SU-DHL-6 (cell line): Measurements from ENCODE around the gene UBE2G2.

Experiments
- H2AFZ ChIP-seq: fragments of 200-600 bp; sonication (generic); 2 replicates; pipeline ENCODE4 v1.6.1; 2014; ENCODE audit warnings: low read depth, mild to moderate bottlenecking, moderate library complexity, mixed read lengths, antibody characterized with exemption, low read length; ENCODE audit not compliant: severe bottlenecking
- H3F3A ChIP-seq: fragments of 200-600 bp; shearing (Covaris generic); 2 replicates; pipeline ENCODE4 v1.6.0; 2016; ENCODE audit warnings: antibody characterized with exemption, mild to moderate bottlenecking; ENCODE audit not compliant: insufficient read depth
- H3K27ac ChIP-seq: fragments of 200-600 bp; sonication (generic); 2 replicates; pipeline ENCODE4 v1.5.1; 2016; ENCODE audit warnings: low read depth, mild to moderate bottlenecking, low read length, moderate library complexity, mixed read lengths
- H3K27me3 ChIP-seq: fragments of 200-600 bp; sonication (generic), shearing (Covaris generic); 2 replicates; pipeline ENCODE4 v1.6.0; 2014; ENCODE audit warnings: mild to moderate bottlenecking, low read length
- H3K36me3 ChIP-seq: fragments of 200-600 bp; sonication (generic); 2 replicates; pipeline ENCODE4 v1.6.1; 2014; ENCODE audit warnings: mild to moderate bottlenecking, low read length, mixed read lengths
- H3K4me2 ChIP-seq: fragments of 300-600, 200-600 bp; shearing (Covaris generic), sonication (generic); 2 replicates; pipeline ENCODE4 v1.6.0; 2014; ENCODE audit warnings: low read length, low read depth, mild to moderate bottlenecking; ENCODE audit not compliant: poor library complexity, severe bottlenecking
- H3K4me3 ChIP-seq: fragments of 200-600 bp; sonication (generic); 2 replicates; pipeline ENCODE4 v1.5.1; 2014; ENCODE audit warnings: antibody characterized with exemption, low read length, mild to moderate bottlenecking, mixed read lengths; ENCODE audit not compliant: insufficient read depth, poor library complexity, severe bottlenecking
- H3K79me2 ChIP-seq: fragments of 200-600 bp; sonication (generic); 2 replicates; pipeline ENCODE4 v1.6.1; 2014; ENCODE audit warnings: mild to moderate bottlenecking, low read length, moderate library complexity; ENCODE audit not compliant: insufficient read depth
- H3K9ac ChIP-seq: fragments of 200-600 bp; sonication (generic); 2 replicates; pipeline ENCODE4 v1.7.0; 2014; ENCODE audit warnings: mild to moderate bottlenecking, low read length
- H3K9me2 ChIP-seq: fragments of 200-600 bp; sonication (generic); replicated peaks from 2 replicates; pipeline ENCODE4 v1.6.1; 2014; ENCODE audit warnings: low read length; ENCODE audit not compliant: insufficient read depth
- H3K9me3 ChIP-seq: fragments of 200-600 bp; sonication (generic); 2 replicates; pipeline ENCODE4 v1.6.1; 2014; ENCODE audit warnings: low read length, mixed read lengths; ENCODE audit not compliant: insufficient read depth
- H4K20me1 ChIP-seq: fragments of 200-600 bp; sonication (generic); 2 replicates; pipeline ENCODE4 v1.6.1; 2014; ENCODE audit warnings: low read depth, mild to moderate bottlenecking, antibody characterized with exemption, low read length, moderate library complexity, mixed read lengths
- EZH2phosphoT487 ChIP-seq: fragments of 200-600 bp; sonication (generic), shearing (Covaris generic); conservative IDR thresholded peaks from 2 replicates; pipeline ENCODE4 v1.6.1; 2018; ENCODE audit warnings: mild to moderate bottlenecking, antibody characterized with exemption, low read length, moderate library complexity, mixed read lengths
- TF ChIP-seq, protein P1 (sequence below): fragments of 200-600 bp; sonication (generic); IDR thresholded peaks from one replicate; pipeline ENCODE4 v1.5.1; 2017; ENCODE audit warnings: antibody characterized with exemption, mild to moderate bottlenecking, low read length, moderate library complexity; ENCODE audit not compliant: insufficient read depth, poor library complexity, severe bottlenecking

UBE2G2 gene

DNA sequence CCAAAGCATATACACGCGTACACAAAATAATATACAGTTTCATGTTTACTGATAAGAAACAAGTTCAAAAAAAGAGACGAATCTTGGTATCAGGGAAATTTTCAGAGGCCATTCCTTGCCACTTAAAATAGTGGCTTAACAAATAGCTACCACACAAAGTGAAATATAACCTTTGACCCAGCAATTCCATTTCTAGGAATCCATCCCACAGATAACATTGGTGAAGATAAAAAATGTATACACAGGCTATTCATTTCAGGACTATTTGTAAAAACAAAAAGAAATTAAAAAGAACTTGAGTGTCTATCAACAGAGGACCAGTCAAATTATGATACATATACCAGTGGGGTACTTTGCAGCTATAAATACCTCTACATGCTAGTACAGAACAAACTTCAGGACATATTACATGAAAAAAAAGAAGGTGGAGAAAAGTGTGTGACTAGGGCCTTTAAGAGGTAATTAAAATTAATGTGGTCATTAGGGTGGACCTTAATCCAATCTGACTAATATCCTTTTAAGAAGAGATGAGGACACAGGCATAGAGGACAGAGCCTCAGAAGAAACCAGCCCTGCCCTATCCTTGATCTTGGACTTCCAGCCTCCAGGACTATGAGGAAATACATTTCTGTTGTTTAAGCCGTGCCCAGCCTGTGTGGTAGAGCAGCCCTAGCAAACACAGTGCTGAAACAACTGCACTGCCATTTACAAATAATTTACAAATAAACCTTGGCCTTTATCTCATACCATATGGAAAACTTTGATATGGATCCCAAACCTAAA, 7.8 kb downstream of the UBE2G2 start:
- H3K4me3 ChIP-seq, result no peak overlapping the region
- H3K27me3 ChIP-seq, result no peaks in the 10 kb centered on the region
- H2AFZ ChIP-seq, result no peak overlapping the region
- TF ChIP-seq, protein P1, sequence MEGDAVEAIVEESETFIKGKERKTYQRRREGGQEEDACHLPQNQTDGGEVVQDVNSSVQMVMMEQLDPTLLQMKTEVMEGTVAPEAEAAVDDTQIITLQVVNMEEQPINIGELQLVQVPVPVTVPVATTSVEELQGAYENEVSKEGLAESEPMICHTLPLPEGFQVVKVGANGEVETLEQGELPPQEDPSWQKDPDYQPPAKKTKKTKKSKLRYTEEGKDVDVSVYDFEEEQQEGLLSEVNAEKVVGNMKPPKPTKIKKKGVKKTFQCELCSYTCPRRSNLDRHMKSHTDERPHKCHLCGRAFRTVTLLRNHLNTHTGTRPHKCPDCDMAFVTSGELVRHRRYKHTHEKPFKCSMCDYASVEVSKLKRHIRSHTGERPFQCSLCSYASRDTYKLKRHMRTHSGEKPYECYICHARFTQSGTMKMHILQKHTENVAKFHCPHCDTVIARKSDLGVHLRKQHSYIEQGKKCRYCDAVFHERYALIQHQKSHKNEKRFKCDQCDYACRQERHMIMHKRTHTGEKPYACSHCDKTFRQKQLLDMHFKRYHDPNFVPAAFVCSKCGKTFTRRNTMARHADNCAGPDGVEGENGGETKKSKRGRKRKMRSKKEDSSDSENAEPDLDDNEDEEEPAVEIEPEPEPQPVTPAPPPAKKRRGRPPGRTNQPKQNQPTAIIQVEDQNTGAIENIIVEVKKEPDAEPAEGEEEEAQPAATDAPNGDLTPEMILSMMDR, result no peak
- TF ChIP-seq EZH2phosphoT487, result no peak
- H3K9ac ChIP-seq, result no peak overlapping the region
- peaks cover 25% of the 10 kb centered on the region; the same call in 1 of the 2 replicates for H4K20me1 ChIP-seq
- H3F3A ChIP-seq, result peaks cover 8% of the 10 kb centered on the region; the same call in 1 of the 2 replicates
- no peak overlapping the region for H3K4me2 ChIP-seq
- peaks cover 99% of the 10 kb centered on the region for H3K79me2 ChIP-seq
- H3K9me3 ChIP-seq, result no peaks in the 10 kb centered on the region
- no peaks in the 10 kb centered on the region for H3K9me2 ChIP-seq
- no peak overlapping the region for H3K27ac ChIP-seq
- H3K36me3 ChIP-seq, result 0 out of 2 replicates have a peak, but pooled peaks cover 6% of the 10 kb centered on the region

DNA sequence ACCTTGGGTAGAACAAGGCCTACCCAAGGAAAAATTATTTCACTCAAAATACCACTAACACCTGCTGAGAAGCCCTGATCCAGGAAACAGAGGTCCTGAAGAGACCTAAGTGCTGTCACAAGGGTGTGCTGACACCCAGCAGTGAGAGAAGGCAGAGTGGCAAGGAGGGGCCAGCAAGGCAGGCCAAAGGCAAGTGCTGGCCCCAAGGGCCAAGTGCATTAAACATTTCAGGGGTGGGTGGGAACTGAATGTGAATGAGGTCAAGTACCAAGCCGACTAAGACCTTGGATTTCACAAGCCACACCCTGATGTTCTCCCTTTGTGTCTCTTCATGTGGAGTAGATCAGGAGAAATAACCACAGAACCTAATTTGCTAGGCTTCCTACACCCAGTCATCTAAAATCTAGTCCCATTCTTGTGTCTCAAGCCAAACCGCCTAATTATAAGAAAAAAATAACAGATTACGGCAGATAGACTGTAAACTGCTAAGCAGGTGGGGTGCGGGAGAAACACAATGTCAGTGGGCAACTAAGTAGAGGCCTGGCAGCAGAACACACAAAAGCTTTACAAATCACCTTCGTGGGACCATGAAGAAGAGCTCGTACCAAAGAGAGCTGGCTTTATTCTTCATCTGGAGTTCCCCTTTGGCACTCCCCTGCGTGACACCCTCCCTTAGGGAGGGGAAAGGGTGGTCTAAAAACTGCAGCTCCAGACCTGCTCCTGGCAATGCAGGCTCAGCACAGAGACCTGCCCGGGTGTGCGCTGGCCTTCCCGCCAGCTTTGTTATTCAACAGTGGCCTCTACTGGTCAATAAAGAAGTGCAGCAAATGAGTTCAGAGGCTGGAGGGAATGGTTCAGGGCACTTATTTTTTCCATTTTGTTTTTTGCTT, 8.7 kb downstream of the UBE2G2 start:
- peaks cover 8% of the 10 kb centered on the region; the same call in 1 of the 2 replicates for H3F3A ChIP-seq
- no peak overlapping the region for H3K4me2 ChIP-seq
- H3K79me2 ChIP-seq, result peaks cover 99% of the 10 kb centered on the region
- H3K9me3 ChIP-seq, result no peaks in the 10 kb centered on the region
- TF ChIP-seq, protein P1, result peak; percentile 54
- TF ChIP-seq EZH2phosphoT487, result no peak
- H3K9ac ChIP-seq, result peak overlapping the region; percentile 9; the same call in 1 of the 2 replicates
- H3K9me2 ChIP-seq, result no peaks in the 10 kb centered on the region
- peaks cover 29% of the 10 kb centered on the region for H4K20me1 ChIP-seq
- no peak overlapping the region for H3K4me3 ChIP-seq
- H2AFZ ChIP-seq, result no peak overlapping the region
- no peak overlapping the region for H3K27ac ChIP-seq
- H3K27me3 ChIP-seq, result no peaks in the 10 kb centered on the region
- H3K36me3 ChIP-seq, result 0 out of 2 replicates have a peak, but pooled peaks cover 6% of the 10 kb centered on the region

DNA sequence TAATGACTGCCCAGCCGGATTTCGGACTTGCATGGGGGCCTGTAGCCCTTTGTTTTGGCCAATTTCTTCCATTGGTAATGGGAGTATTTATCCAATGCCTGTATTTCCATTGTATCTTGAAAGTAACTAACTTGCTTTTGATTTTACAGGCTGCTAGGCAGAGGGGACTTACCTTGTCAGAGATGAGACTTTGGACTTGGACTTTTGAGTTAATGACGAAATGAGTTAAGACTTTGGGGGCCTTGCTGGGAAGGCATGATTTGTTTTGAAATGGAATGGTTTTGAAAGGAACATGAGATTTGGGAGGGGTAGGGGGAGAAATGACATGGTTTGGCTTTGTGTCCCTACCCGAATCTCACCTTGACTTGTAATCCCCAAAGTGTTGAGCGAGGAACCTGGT, 9.6 kb downstream of the UBE2G2 start:
- Histone ChIP-seq H4K20me1 (peaks cover 29% of the 10 kb centered on the region), H3F3A (peaks cover 8% of the 10 kb centered on the region; the same call in 1 of the 2 replicates), H3K9me2 (no peaks in the 10 kb centered on the region), H3K4me2 (no peak overlapping the region), H3K9ac (no peak overlapping the region), H3K27ac (no peak overlapping the region), H3K9me3 (no peaks in the 10 kb centered on the region), H3K79me2 (peaks cover 99% of the 10 kb centered on the region), H2AFZ (no peak overlapping the region), H3K36me3 (0 out of 2 replicates have a peak, but pooled peaks cover 9% of the 10 kb centered on the region), H3K4me3 (no peak overlapping the region), H3K27me3 (no peaks in the 10 kb centered on the region)
- TF ChIP-seq, protein P1, result no peak
- no peak for TF ChIP-seq EZH2phosphoT487
